HG03442 (cell line): Measurements from ENCODE around the gene FBXO36.
"Not testable (repeated sequence)": the region's sequence is repeated elsewhere in the genome, so short reads cannot be mapped to it uniquely, and the experiment has no call there.

Experiments
- ATAC-seq: cut with Tn5 transposase; IDR thresholded peaks from one replicate; pipeline ENCODE4 v1.9.1; 2021; ENCODE audit warnings: mild to moderate bottlenecking, moderate library complexity; ENCODE audit not compliant: unreplicated experiment

The FBXO36 gene, protein sequence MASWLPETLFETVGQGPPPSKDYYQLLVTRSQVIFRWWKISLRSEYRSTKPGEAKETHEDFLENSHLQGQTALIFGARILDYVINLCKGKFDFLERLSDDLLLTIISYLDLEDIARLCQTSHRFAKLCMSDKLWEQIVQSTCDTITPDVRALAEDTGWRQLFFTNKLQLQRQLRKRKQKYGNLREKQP

DNA sequence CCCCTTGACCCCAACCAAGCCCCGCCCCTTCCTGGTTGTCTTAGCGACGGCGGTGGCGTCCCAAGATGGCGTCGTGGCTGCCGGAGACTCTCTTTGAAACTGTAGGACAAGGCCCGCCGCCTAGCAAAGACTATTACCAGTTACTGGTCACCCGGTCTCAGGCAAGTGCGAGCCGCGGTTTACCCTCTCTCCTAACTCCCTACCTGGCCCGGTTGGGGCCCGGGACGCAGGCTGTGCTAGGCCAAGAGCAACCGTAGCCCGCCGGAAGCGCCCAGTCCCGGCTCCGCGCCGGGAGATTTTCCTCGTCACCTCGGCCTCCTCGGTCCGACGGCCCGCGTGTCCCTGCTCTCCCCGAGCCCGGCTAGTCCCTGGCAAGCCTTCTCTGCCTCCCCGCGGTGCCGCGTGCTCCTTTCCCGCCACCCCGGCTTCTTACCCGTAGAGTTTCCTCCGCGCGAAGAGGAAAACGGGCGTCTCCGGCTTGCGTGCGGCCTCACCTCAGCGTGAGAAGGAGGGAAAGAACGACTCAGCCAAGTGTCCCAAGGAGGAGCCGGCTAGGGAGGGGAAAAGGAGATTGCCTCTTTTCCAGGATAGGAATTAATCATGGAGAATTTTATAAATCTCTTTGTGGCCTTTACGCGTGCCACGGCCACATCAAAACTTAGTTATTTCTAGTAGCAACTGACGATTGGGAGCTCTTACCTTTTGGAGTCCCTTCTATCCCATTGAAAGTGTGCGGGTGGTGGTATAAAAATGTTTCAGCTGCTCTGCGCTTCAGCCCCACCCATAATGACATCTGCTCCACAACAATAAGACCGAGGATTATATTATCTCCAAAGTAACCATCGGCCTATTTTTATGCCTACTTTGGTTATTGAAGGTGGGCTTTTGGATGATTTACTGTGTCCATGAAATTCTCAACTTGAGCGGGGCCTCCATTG is at the start of gene FBXO36:
Gene FBXO36 (plus strand): TSS at position 55 of the 938 bp plus-strand sequence. CDS start 11 bp downstream, at position 66.
- peak; percentile 61 for ATAC-seq

DNA sequence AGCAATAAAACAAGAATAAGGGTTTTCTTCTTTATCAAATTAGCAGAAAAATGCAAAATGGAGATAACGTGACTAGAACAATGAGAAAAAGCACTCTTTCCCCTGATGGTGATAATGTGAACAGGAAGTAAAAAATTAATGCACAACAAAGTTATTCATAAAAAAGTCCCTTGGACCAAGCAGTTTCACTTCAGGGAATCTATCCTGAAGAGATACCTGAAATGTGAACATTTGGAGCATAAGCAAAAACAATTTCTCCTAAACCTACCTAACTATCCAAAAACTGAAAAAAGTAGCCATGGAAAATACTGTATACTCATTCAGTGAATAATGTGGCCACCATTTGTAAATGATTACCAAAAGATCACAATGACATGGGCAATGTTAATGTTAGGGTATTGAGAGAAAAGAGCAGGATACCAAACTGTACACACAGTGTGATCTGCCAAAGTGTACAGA is 49.2 kb upstream of the FBXO36 start:
- ATAC-seq: peak; percentile 69

DNA sequence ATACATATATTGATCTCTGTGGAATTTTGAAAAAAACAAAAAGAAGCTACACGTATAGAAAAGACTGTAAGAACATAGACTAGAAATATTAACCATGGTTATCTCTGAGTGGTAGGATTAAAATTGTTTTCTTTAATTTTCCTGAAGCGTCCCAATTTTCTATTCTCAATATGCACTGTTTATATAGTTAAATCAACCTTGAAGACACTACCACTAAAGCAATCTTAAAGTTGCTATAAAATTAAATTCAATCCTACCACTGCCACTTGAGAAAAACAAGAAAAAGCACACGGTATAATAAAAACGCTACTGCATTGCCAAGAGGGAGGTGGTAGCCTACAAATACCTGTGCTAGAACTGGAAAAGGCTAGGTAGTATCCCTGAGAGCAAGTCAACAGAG is 47.7 kb upstream of the FBXO36 start:
- no peak for ATAC-seq

DNA sequence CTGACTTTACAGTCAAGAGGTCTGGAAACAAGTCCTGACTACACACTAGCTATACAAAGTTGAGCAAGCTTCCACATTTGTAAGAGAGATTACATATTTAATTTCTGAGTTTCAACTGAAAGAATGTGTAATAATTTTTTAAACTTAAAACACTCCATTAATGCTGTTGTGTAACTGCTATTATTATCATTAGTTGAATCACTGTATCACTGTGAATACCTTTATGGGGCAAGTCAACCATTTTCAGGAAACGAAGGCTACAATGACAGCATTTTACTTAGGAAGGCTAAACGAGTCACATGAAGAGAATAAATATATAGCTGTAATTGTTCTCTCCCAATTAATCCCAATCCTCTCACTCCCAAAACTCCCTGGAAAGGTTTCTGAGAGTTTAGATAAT is 46.8 kb upstream of the FBXO36 start:
- ATAC-seq: no peak

DNA sequence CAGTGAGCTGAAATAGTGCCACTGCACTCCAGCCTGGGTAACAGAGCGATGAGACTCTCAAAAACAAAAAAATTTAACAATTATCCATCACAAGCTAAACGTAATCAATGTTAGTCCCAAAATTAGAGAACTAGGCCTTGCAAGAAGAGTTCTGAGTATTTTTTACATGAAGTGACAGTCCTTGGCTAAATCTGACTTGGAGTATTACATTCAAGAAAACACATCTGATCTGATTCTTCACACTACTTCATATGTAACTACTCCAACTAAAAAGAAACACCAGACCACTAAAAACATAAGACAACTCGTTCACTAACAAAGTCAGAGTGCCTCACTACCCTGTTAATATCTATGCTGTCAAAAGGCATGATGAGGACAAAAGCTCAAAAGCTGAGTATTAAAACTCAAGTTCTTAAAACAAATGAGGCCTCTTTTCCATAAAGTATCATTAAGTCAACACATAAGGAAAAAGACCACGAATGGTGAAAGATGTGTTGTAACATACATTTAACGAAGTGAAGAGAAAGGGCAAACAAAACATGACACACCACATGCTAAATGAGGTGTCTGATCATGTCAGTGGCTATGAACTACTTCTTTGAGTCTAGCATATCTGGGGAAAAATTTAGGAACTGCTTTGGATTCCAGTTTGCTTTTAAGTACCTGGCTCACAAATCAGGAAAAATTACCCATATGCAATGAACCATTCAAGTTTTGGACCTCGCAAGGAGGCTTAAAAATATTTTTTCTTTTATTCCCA is 42.9 kb upstream of the FBXO36 start:
- ATAC-seq: no peak

DNA sequence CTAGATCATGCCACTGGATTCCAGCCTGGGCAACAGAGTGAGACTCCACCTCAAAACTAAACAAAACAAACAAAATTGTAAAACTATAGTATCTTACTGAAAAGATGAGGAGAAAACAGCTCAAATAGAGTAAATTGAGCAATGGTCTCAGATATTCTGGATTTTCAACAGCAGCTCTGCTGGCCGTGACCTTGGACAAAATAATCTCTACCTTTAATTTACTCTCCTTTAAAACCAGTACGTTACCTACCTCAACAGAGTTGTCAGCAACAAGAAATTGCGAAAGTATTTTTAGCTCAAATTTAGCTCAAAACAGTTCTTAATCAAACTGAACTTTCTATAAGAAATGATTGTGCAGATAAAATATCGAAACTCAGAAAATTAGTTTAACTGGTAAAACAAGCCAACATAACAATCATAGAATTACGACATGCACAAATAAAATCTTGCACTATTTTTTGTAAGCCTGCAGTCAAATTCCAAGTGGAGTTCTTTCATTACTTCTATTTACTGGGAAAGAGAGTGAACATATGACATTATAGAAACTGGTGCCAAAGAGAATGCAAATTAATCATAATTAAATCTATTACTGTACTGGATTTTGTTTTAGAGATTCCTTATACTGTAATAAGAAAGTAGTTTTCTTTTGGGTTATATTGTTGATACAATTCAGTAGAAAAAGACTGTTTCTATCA is 41.3 kb upstream of the FBXO36 start:
- no peak for ATAC-seq

DNA sequence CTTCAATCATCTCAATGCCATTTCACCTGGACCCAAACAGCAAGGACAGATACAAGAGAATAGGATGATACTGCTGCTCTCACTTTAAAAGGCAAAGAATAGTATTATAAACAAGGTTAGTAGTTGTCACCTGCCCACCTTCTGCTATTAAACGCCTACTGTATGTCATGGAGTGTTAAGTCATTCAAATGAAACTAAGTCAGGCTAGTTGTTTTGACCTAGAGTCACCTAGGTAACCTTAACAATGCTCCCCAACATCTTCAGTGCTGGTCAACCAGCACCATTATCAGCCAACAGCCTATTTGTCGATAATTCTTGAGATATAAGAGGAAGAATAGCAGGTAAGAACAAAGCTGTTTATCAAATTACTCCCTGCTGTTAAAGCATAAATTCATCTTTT is 39.7 kb upstream of the FBXO36 start:
- no peak for ATAC-seq

DNA sequence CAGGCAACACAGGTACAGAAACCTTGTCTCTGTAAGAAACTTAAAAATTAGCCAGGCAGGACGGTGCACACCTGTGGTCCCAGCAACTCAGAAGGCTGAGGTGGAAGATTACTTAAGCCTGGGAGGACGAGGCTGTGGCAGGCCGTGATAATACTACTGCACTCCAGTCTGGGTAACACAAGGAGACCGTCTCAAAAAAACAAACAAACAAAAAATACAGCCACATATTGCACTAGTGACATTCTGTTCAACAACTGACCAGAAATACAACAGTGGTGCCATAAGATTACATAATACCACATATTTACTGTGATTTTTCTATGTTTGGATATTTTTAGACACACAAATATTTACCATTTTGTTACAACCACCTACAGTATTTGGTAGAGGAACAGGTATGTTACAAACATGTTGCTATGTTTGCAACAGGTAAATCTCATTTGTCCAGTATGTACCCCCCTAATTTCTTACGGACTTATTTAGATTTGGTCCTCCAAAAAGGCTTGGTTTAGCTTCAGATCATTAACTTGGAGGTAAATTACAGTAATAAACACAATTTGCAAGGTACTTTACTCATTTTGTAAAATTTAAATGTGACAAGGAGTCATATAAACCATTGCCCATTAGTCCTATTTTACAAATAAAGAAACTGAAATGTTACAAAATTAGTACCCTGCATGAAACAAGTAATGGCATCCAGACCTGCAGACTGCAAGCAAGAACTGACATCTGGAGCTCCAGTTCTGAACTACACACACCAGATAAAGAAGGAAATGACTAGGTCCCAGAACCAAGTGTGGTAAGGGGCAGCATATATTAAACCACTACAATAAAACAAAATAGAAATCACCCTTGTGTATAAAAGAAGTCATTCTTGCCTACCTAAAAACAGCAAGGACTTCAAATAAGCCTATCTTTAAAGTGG is 37.3 kb upstream of the FBXO36 start:
- peak; percentile 76 for ATAC-seq

DNA sequence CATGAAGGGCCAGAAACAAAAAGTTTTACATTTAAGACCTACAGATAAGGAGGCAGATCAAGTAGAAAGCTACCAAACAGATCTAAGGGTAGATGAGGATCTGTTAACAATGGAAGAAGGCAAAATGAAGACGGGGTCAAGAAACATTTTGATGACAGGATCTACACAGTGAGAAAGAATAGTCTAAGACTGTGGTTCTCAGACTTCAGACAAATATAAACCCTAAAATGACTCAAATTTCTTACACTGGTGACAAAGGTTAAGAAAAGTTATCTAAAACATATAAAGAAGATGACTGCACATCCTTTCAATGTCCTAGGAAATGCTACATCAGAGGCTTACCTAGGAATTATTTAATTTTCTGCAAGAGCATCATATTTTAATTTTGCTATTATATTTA is 34.9 kb upstream of the FBXO36 start:
- no peak for ATAC-seq

DNA sequence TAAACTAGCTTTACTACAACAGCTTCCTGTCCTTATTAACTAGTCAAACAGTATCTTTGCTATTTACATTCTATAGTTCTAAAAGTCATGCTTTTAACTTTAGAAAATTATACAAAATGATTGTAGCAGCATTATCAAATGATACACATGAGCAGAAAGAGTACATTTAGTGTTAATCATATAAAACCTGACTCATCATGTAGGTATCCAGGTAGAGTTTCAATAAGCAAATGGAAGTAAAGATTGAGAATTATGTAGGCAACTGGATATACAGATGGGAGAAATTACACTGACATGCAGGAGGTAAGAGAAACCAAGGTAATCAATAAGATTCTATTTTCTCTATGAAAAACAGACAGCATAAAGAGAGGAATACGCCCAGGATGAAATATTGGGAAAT is 34.3 kb upstream of the FBXO36 start:
- ATAC-seq: no peak

DNA sequence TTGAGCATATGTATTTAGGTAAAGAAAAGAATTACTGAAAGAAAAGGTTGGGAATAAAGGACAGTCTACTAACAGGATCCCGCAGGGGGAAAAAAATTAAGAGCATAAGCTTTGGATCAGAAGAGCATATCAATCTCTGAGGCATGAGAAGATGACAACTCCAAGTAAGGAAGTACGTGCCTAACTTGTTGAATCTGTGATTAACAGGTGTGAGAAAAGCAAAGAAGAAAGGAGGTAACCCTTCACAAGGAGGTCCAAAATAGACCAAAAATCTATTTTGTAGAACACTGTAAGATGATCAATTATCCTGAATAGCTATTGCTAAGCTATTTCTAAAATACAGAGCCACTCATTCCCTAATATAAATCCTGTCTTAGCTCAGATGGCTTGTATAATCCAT is 33.3 kb upstream of the FBXO36 start:
- ATAC-seq: no peak

DNA sequence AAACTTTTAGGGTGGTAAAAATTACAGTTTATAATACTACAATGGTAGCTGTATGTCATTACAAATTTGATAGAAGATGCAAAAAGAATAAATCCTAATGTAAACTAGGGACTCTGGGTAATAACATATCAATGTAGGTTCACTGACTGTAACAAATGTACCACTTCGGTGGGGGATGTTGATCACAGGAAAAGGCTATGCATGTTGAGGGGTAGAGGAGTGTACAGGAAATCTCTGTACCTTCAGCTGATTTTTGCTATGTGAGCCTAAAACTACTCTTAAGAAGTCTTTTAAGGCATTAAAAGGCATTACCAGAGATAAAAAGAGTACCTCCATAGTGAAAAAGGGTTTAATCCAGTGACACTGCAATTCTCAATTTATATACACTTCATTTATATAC is 25.4 kb upstream of the FBXO36 start:
- no peak for ATAC-seq

DNA sequence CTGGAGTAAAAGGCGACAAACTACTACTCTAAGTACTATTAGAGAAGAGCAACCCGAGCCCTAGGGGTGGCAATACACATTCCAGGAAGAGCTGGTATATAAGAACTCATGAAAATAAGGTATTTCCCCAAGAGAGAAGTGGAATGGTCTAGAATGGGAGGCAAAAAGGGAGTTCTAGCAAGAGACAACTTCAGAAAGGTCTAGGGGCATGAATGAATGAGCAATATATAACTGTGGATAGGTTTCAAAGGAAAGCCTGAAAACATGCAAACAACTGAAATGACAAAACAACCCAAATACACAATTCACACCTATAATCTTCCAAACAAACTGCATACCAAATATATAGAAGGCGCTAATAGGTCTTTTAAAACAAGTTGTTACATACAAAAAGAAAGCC is 22.7 kb upstream of the FBXO36 start:
- no peak for ATAC-seq

DNA sequence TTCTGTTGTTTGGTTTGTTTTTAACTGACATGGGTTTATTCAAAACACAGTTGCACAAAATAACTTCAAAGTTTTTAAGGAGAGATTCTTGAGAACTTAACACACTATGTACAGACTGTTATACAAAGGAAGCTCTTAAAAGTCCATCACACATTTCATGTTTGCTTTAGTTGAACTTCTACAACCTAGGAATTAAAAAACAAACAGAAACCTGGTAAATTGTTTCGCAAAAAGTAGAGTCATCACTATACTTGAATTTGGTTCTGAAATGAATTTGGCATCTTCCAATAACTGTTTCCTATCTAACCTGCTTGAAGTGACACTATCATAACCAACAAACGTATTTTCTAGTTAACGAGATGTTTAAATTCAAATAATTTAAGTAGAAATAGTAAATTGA is 22.3 kb upstream of the FBXO36 start:
- ATAC-seq: no peak

DNA sequence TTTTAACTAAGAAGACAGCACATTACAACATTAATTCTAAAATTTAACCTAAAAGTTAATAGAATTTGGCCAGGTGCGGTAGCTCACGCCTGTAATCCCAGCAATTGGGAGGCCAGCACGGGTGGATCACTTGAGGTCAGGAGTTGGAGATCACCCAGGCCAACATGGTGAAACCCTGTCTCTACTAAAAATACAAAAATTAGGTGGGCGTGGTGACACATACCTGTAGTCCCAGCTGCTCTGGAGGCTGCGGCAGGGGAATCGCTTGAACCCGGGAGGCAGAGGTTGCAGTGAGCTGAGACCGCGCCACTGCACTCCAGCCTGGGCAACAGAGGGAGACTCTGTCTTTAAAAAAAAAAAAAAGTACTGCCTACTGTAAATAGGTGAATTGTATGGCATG is 21.8 kb upstream of the FBXO36 start:
- not testable (repeated sequence) for ATAC-seq

DNA sequence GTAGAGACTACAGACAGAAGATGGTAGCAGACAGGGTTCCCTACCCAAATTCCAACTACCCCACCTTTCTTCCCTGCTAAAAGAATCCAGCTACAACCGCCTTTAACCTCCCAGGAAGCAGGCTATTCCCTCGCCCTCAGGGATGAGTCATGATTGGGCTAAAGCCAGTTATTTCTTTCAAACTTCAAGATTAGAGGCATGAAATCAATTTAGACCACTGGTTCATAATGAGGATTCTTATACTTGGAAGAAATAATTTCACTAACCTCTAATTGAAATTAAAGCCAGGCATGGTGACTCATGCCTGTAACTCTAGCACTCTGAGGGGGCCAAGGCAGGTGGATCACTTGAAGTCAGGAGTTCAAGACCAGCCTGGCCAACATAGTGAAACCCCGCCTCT is 20.5 kb upstream of the FBXO36 start:
- no peak for ATAC-seq

DNA sequence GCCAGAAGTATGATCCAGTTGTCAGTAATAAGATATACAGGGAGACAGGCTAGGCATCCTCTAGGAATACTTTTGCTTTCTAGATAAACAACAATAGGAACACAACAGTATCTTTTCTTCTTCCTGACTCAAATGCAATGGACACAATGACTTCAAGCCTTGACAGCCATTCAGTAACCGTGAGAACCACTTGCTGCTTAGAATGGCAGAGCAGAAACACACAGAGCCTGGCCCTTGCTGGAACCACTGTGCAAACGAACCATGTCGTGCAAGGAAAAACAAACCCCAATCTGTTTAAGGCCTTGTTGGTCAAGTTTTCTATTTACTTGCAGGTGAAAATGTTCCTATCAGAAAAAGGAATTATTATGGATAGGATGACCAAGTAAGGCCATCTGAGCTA is 19.3 kb upstream of the FBXO36 start:
- ATAC-seq: no peak

DNA sequence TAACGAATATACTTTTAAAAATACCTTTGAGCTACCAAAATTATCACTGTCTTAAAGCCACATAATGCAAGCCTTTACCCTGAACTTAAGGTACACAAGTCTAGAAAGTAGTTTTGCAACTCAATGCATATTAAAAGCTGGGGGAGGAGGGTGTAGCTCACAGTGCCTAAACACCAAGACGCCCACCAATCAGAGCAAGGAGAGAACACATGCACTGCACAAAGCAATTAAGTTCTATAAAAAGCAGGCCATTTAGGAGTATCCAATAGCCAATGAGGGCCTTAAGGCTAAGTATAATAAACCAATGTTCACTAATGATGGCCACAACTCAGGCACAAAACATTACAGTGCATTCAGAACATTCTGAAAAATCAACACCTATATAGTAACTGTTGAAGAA is 16.7 kb upstream of the FBXO36 start:
- ATAC-seq: no peak

DNA sequence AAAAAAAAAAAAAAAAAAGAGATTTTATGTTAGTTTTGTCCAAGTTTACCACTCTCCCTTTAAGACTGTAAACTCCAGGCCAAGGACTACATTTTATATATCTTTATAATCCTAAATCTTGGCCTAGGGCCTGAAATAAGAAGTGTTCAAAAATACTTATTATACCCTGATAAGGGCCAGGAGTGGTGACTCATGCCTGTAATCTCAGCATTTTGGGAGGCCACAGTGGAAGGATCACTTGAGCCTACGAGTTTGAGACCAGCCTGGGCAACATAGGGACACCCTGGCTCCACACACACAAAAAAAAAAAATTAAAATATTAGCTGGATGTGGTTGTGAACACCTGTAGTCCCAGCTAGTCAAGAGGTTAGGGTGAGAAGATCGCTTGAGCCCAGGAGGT is 13.2 kb upstream of the FBXO36 start:
- ATAC-seq: no peak
